ENCODE measurements around the gene MYOZ3. TPM values are rescaled to one million over a fixed set of nuclear protein-coding genes. Genes with fewer than 3 reads are reported as not detected.

Gene MYOZ3
- total and polyA plus RNA-seq, 2 of the 8 experiments (the other 6 are each of a cell fraction or from before 2014, with no cell fraction given): 9.6 to 19.1 TPM

DNA sequence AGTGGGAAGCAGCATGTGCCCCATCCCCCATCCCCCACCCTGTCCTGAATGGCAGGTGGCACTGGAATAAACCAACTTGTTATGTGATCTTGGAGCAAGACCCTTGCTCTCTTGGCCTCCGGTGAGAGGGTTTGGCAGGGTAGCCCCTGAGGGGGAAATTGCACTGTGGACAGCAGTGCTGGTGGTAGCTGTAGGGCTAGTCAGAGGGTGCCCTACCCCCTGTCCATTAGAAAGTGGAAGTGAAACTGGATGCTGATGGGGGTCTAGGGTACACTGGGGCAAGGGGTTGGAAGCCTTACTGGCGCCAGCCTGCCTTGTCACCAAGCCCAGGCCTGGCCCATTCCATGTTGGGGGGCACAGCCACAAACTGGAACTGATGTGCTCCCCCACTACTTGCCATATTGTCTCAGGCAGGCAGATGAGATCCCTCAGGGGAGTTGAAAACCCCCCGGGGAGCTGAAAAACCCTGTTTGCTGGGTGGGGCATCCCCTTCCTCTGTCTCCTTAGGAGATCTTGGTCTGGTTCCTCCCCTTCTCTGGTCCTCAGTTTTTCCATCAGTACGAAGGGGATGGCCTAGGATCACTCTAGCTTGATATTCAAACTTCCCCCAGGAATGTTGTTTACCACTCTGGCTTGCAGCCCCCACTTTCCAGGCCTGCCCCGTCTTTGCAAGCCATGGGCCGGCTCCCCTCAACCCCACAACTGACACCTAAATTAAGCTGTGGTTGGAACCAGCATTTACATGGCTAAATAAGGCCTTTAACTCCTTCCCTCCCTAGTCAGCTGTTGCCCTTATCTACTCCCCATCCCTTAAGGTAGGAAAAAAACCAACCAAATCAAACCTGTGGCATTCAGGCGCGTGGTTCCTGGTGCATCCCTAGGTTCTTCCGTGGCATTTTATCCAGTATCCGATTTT is 35.0 kb upstream of the MYOZ3 start (continued):
- TF ChIP-seq, protein P1, sequence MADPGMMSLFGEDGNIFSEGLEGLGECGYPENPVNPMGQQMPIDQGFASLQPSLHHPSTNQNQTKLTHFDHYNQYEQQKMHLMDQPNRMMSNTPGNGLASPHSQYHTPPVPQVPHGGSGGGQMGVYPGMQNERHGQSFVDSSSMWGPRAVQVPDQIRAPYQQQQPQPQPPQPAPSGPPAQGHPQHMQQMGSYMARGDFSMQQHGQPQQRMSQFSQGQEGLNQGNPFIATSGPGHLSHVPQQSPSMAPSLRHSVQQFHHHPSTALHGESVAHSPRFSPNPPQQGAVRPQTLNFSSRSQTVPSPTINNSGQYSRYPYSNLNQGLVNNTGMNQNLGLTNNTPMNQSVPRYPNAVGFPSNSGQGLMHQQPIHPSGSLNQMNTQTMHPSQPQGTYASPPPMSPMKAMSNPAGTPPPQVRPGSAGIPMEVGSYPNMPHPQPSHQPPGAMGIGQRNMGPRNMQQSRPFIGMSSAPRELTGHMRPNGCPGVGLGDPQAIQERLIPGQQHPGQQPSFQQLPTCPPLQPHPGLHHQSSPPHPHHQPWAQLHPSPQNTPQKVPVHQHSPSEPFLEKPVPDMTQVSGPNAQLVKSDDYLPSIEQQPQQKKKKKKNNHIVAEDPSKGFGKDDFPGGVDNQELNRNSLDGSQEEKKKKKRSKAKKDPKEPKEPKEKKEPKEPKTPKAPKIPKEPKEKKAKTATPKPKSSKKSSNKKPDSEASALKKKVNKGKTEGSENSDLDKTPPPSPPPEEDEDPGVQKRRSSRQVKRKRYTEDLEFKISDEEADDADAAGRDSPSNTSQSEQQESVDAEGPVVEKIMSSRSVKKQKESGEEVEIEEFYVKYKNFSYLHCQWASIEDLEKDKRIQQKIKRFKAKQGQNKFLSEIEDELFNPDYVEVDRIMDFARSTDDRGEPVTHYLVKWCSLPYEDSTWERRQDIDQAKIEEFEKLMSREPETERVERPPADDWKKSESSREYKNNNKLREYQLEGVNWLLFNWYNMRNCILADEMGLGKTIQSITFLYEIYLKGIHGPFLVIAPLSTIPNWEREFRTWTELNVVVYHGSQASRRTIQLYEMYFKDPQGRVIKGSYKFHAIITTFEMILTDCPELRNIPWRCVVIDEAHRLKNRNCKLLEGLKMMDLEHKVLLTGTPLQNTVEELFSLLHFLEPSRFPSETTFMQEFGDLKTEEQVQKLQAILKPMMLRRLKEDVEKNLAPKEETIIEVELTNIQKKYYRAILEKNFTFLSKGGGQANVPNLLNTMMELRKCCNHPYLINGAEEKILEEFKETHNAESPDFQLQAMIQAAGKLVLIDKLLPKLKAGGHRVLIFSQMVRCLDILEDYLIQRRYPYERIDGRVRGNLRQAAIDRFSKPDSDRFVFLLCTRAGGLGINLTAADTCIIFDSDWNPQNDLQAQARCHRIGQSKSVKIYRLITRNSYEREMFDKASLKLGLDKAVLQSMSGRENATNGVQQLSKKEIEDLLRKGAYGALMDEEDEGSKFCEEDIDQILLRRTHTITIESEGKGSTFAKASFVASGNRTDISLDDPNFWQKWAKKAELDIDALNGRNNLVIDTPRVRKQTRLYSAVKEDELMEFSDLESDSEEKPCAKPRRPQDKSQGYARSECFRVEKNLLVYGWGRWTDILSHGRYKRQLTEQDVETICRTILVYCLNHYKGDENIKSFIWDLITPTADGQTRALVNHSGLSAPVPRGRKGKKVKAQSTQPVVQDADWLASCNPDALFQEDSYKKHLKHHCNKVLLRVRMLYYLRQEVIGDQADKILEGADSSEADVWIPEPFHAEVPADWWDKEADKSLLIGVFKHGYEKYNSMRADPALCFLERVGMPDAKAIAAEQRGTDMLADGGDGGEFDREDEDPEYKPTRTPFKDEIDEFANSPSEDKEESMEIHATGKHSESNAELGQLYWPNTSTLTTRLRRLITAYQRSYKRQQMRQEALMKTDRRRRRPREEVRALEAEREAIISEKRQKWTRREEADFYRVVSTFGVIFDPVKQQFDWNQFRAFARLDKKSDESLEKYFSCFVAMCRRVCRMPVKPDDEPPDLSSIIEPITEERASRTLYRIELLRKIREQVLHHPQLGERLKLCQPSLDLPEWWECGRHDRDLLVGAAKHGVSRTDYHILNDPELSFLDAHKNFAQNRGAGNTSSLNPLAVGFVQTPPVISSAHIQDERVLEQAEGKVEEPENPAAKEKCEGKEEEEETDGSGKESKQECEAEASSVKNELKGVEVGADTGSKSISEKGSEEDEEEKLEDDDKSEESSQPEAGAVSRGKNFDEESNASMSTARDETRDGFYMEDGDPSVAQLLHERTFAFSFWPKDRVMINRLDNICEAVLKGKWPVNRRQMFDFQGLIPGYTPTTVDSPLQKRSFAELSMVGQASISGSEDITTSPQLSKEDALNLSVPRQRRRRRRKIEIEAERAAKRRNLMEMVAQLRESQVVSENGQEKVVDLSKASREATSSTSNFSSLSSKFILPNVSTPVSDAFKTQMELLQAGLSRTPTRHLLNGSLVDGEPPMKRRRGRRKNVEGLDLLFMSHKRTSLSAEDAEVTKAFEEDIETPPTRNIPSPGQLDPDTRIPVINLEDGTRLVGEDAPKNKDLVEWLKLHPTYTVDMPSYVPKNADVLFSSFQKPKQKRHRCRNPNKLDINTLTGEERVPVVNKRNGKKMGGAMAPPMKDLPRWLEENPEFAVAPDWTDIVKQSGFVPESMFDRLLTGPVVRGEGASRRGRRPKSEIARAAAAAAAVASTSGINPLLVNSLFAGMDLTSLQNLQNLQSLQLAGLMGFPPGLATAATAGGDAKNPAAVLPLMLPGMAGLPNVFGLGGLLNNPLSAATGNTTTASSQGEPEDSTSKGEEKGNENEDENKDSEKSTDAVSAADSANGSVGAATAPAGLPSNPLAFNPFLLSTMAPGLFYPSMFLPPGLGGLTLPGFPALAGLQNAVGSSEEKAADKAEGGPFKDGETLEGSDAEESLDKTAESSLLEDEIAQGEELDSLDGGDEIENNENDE (IDR thresholded peaks at IDR 0.05; ENCODE audit: insufficient replicate concordance, low read length): no peak
- TF ChIP-seq TCF12 (IDR thresholded peaks at IDR 0.05; ENCODE audit: low read depth, low read length) (no peak), ZNF274 (IDR thresholded peaks at IDR 0.05; ENCODE audit: borderline replicate concordance, extremely low read depth, low read length) (no peak), TAF7 (optimal IDR thresholded peaks at IDR 0.05; ENCODE audit: borderline replicate concordance, low read depth, low read length) (no peak), BRCA1 (IDR thresholded peaks at IDR 0.05; ENCODE audit: low read depth, low read length) (no peak), CREB1 (IDR thresholded peaks at IDR 0.05) (no peak), TAF1 (IDR thresholded peaks at IDR 0.05; ENCODE audit: low read depth, low read length) (no peak), SIN3A (conservative IDR thresholded peaks at IDR 0.05 in 1 of 2, IDR thresholded peaks at IDR 0.05 in 1 of 2; ENCODE audit: low read depth in 1 of 2, low read length in 2 of 2) (no peak), CHD2 (IDR thresholded peaks at IDR 0.05; ENCODE audit: low read length) (no peak)
